GM15510 (cell line): Measurements from ENCODE around the gene FSCN2.

Experiments used
- POLR2A ChIP-seq: IDR thresholded peaks from 3 replicates; pipeline ENCODE4 v1.6.1; 2011; ENCODE audit warnings: borderline replicate concordance; ENCODE audit not compliant: insufficient read length; ENCODE audit errors: extremely low read depth

FSCN2 gene

DNA sequence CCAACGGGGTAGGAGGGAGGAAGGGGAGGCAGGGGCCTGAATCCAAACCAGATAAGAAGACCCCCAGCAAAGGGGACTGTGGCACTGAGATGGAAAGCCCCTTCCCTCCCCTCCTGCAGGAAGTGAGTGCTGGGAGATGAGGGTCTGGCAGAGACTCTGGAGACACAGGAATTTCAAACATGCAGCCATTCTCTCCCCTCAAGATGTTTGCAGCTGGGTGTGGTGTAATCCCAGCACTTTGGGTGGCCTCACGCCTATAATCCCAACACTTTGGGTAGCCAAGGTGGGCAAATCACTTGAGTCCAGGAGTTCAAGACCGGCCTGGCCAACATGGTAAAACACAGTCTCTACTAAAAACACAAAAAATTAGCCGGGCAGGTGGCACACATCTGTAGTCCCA, 57.9 kb downstream of the FSCN2 start:
- TF ChIP-seq POLR2A, result no peak
